Breast epithelium (tissue), 4 donors: Measurements from ENCODE around the gene MON1A. TPM values are rescaled to one million over a fixed set of nuclear protein-coding genes. Genes with fewer than 3 reads are reported as not detected.
"Not testable (repeated sequence)": the region's sequence is repeated elsewhere in the genome, so short reads cannot be mapped to it uniquely, and the experiment has no call there.

Experiments
- DNase-seq, 2 donors: peaks; one replicate each; pipeline ENCODE4 v3.0.0-alpha.2; 2019; ENCODE audit warnings: low spot score in 2 of 2
- H3K27ac ChIP-seq, 2 donors: fragments of 200-600 bp; sonication (generic) in 1 of 2; one replicate each; pipeline ENCODE4 v1.5.1; 2016 to 2019; ENCODE audit warnings: mild to moderate bottlenecking in 1 of 2
- H3K27me3 ChIP-seq, 2 donors: fragments of 200-600 bp; sonication (generic) in 1 of 2; one replicate each; pipeline versions ENCODE4 v1.5.1 to v1.6.0; 2017 to 2019; ENCODE audit warnings: control low read depth in 1 of 2, mild to moderate bottlenecking in 1 of 2
- H3K36me3 ChIP-seq: fragments of 200-600 bp; one replicate; pipeline ENCODE4 v1.5.1; 2019
- H3K4me1 ChIP-seq, 2 donors: fragments of 200-600 bp; sonication (generic); one replicate each; pipeline ENCODE4 v1.5.1; 2016 to 2019; ENCODE audit warnings: control low read depth in 1 of 2
- H3K4me3 ChIP-seq, 3 donors: fragments of 200-600 bp; sonication (generic); 1 replicate in 2 of 3; 2 replicates in 1 of 3; pipeline ENCODE4 v1.5.1; 2016 to 2019; ENCODE audit warnings: mild to moderate bottlenecking in 3 of 3, moderate library complexity in 2 of 3
- H3K9me3 ChIP-seq, 2 donors: fragments of 200-600 bp; sonication (generic) in 1 of 2; one replicate each; pipeline ENCODE4 v1.5.1; 2016 to 2019; ENCODE audit warnings: control low read depth in 1 of 2
- POLR2A ChIP-seq: fragments of 450-650 bp; IDR thresholded peaks from one replicate; pipeline ENCODE4 v1.6.1; 2016; ENCODE audit warnings: antibody characterized with exemption, mild to moderate bottlenecking, moderate library complexity
- POLR2AphosphoS5 ChIP-seq, 3 donors: sonication (generic); formaldehyde crosslinking; IDR thresholded peaks; one replicate each; pipeline ENCODE4 v1.6.1; 2017; ENCODE audit warnings: antibody characterized with exemption in 3 of 3
- intact Hi-C: fragments of 100-400 bp; cut with DNase I; formaldehyde crosslinking; loops from one replicate; pipeline ENCODE4 v1.15.1; 2023; ENCODE audit warnings: low total_unique reads
- total RNA-seq, 3 donors: library from RNA; depleted of rRNA; stranded (reverse); fragments of >200 nt; gene quantifications; one replicate each; pipeline ENCODE4 v1.1.0, GENCODE V29; 2016
- TF ChIP-seq, protein P1 (sequence below), 3 donors: fragments of 450-650 bp; IDR thresholded peaks; one replicate each; pipeline ENCODE4 v1.5.1; 2016 to 2017; ENCODE audit warnings: antibody characterized with exemption in 3 of 3, mild to moderate bottlenecking in 3 of 3, moderate library complexity in 3 of 3

MON1A gene
- total RNA-seq, 3 donors from 2014 or later: 9.1 to 12.5 (median 11.3) TPM

DNA sequence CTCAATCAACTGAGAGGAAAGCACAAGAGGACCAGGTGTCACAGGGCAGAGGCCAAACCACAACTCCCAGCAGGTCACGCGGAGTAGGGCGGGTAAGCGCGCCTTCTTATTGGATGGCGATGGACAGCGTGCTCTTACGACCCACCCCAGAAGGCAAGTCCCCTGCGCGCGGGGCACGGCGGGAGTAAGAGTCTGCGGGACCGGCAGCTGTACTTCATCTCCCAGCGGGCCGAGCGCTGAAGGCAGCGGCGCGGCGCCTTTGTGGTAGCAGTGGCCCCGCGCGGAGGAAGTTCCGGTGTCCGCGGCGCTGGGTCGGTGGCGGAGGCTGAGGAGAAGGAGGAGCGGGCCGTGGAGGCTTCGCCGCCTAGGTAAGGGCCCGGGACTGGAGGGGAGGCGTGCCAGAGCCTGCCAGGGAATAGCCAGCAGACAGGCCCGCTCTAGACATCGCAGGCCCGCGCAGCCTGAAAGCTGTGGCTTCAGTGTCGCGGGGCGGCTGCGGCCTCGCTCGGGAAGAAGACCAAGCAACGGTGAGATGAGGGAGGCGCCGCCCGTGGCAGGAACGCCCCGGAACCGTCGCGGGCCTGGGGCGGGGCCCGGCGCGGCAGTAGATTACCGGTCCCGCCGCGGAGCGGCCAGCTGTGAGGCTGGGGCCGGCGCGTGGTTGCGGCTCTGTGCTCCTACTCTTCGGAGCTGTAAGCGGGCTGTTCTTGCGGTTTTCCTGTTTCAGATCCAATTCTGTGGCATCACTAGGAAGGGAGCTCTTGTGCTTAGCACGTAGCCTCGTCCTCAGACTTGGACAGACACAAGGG, 10.5 kb upstream of the MON1A start, which contains the start of gene RBM6:
RBM6 (plus strand) TSS at position 293 of the 809 bp plus-strand sequence. CDS start 22,492 bp downstream, outside the sequence.
- H3K36me3 ChIP-seq: no peaks in the 10 kb centered on the region
- no peaks in the 10 kb centered on the region for H3K9me3 ChIP-seq
- H3K27ac ChIP-seq: peak within 1 kb of the TSS; percentile 93 to 98
- H3K27me3 ChIP-seq: no peaks in the 10 kb centered on the region
- H3K4me3 ChIP-seq: peak within 1 kb of the TSS; percentile 73 to 91 (median 85)
- TF ChIP-seq, protein P1, sequence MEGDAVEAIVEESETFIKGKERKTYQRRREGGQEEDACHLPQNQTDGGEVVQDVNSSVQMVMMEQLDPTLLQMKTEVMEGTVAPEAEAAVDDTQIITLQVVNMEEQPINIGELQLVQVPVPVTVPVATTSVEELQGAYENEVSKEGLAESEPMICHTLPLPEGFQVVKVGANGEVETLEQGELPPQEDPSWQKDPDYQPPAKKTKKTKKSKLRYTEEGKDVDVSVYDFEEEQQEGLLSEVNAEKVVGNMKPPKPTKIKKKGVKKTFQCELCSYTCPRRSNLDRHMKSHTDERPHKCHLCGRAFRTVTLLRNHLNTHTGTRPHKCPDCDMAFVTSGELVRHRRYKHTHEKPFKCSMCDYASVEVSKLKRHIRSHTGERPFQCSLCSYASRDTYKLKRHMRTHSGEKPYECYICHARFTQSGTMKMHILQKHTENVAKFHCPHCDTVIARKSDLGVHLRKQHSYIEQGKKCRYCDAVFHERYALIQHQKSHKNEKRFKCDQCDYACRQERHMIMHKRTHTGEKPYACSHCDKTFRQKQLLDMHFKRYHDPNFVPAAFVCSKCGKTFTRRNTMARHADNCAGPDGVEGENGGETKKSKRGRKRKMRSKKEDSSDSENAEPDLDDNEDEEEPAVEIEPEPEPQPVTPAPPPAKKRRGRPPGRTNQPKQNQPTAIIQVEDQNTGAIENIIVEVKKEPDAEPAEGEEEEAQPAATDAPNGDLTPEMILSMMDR (IDR thresholded peaks at IDR 0.05): peak in 1 of 3 donors; percentile 12
- TF ChIP-seq POLR2AphosphoS5 (IDR thresholded peaks at IDR 0.05) (peak; percentile 83 to 89 (median 83)), POLR2A (peak; percentile 79)
- DNase-seq: peak; percentile 95 to 97
- intact Hi-C loops: no loop called here
- H3K4me1 ChIP-seq: peaks cover 4% of the 10 kb centered on the region in 2 donors

DNA sequence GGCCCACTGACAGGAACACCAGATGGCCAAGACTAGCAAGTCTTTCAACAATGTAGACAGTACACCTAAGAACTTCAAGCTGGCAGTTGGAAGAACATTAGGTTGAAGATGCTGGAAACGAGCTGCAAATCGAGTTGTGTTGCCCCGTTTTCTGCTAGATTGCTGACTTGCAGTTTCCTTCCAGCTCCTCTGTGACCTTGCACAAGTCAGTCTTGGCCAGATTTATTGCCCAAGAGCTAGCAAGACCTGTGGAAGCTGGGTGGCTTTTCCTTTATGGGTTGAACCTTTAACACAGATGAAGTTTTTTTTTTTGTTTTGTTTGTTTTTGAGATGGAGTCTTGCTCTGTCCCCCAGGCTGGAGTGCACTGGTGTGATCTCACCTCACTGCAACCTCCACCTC, 7.5 kb upstream of the MON1A start:
- H3K27ac ChIP-seq: no peak overlapping the region
- no peaks in the 10 kb centered on the region for H3K36me3 ChIP-seq
- no peak overlapping the region for H3K4me3 ChIP-seq
- no peak for TF ChIP-seq POLR2A
- no peak for TF ChIP-seq POLR2AphosphoS5 (IDR thresholded peaks at IDR 0.05)
- TF ChIP-seq, protein P1 (IDR thresholded peaks at IDR 0.05): no peak
- H3K9me3 ChIP-seq: no peaks in the 10 kb centered on the region
- DNase-seq: no peak
- no peaks in the 10 kb centered on the region for H3K27me3 ChIP-seq
- H3K4me1 ChIP-seq: peaks cover 4% of the 10 kb centered on the region in 2 donors
- intact Hi-C loops: no loop called here

DNA sequence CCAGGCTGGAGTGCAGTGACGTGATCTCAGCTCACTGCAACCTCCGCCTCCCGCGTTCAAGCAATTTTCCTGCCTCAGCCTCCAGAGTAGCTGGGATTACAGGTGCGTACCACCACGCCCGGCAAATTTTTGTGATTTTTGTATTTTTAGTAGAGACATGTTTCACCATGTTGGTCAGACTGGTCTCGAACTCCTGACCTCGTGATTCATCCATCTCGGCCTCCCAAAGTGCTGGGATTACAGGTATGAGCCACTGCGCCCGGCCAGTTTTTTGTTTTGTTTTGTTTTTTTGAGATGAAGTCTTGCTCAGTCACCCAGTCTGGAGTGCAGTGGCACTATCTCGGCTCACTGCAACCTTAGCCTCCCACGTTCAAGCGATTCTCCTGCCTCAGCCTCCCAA, 2.7 kb upstream of the MON1A start:
- not testable (repeated sequence) for DNase-seq, H3K9me3 ChIP-seq, H3K4me3 ChIP-seq, H3K27ac ChIP-seq, H3K27me3 ChIP-seq, H3K36me3 ChIP-seq, H3K4me1 ChIP-seq
- intact Hi-C loops: loop anchor here (5.0 kb wide), 1 partner anchor 590 kb away; the partner anchor contains the start of gene USP4

DNA sequence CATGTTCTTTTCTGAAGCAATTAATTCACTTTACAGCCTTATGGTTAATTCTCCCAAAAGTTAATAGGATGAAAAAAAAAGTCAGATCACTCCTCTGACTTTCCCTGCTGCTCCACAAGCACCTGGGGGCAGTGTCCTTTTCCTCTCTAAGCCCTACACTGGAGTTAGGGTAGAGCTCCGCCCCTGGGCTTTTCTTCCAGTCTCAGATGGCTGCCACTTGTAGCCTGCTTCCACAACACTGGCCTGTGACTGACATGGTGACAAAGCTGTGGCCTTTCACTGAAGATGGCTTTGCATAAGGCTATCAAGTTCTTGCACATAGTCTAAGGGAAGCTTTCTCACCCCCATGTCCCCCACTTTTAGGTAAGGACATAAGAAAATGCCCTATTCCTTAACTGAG, 1.3 kb upstream of the MON1A start:
- no peak for DNase-seq
- H3K4me3 ChIP-seq: no peak overlapping the region
- H3K36me3 ChIP-seq: no peaks in the 10 kb centered on the region
- no peaks in the 10 kb centered on the region for H3K27me3 ChIP-seq
- no peak for TF ChIP-seq POLR2AphosphoS5 (IDR thresholded peaks at IDR 0.05)
- TF ChIP-seq POLR2A: no peak
- TF ChIP-seq, protein P1 (IDR thresholded peaks at IDR 0.05): no peak
- peaks cover 0 to 6% of the 10 kb centered on the region in 2 donors for H3K4me1 ChIP-seq
- no peaks in the 10 kb centered on the region for H3K9me3 ChIP-seq
- peak overlapping the region in 1 of 2 donors; percentile 28 for H3K27ac ChIP-seq
- intact Hi-C loops: loop anchor here (5.0 kb wide), 1 partner anchor 589 kb away; the partner anchor contains the start of gene USP4

DNA sequence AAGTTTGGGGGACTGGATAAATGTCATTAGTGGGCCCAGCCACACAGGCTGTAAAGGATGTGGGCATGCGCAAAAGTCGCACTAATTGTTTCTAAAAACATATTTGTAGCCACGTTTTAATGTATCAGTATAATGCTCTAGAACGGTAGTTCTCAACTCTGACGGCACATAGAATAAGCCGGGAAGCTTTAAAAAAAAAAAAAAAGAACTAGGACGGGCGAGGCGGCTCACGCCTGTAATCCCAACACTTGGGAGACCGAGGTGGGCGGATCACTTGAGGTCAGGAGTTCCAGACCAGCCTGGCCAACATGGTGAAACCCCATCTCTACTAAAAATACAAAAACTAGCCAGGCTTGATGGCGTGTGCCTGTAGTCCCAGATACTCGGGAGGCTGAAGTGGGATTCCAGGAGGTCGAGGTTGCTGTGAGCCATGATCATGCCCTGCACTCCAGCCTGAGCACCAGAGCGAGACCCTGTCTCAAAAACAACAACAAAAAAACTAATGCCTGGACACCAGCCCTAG, 618 bp upstream of the MON1A start:
- TF ChIP-seq POLR2A: no peak
- peak in 1 of 3 donors; percentile 2 for TF ChIP-seq POLR2AphosphoS5 (IDR thresholded peaks at IDR 0.05)
- no peak for DNase-seq
- no peaks in the 10 kb centered on the region for H3K9me3 ChIP-seq
- H3K27me3 ChIP-seq: no peaks in the 10 kb centered on the region
- H3K4me3 ChIP-seq: peak overlapping the region; percentile 64 to 86 (median 72)
- intact Hi-C loops: loop anchor here (5.0 kb wide), 1 partner anchor 588 kb away; the partner anchor contains the start of gene USP4
- H3K4me1 ChIP-seq: peaks cover 0 to 6% of the 10 kb centered on the region in 2 donors
- H3K27ac ChIP-seq: peak overlapping the region; percentile 77 to 87
- no peaks in the 10 kb centered on the region for H3K36me3 ChIP-seq
